K562 (cell line): ENCODE data around the gene MYH9. TPM values are rescaled to one million over a fixed set of nuclear protein-coding genes. Genes with fewer than 3 reads are reported as not detected.
A peak's percentile ranks its signal among the peaks of the same experiment; 100 is the strongest.

Source experiments
- ARID1B ChIP-seq: fragments of 450-650 bp; IDR thresholded peaks from 2 replicates; pipeline ENCODE4 v1.6.1; 2016; ENCODE audit warnings: antibody characterized with exemption, mild to moderate bottlenecking, inconsistent platforms
- ATF7 ChIP-seq: fragments of 450-650 bp; IDR thresholded peaks from 2 replicates; pipeline ENCODE4 v1.7.1; 2014; ENCODE audit warnings: mild to moderate bottlenecking, moderate library complexity
- KDM1A ChIP-seq, 2 experiments: fragments of 450-650 bp; IDR thresholded peaks; 2 replicates each; pipeline ENCODE4 v1.6.1; 2016; ENCODE audit warnings: mild to moderate bottlenecking in 2 of 2
- MEF2A ChIP-seq: IDR thresholded peaks from 2 replicates; pipeline ENCODE4 v1.6.1; 2011; ENCODE audit warnings: low read depth, mild to moderate bottlenecking, low read length, moderate library complexity; ENCODE audit not compliant: control insufficient read depth
- RAD21 ChIP-seq, 2 experiments: fragments of 250-450 bp in 1 of 2; fragments of 450-650 bp in 1 of 2; sonication (Bioruptor Pico) in 1 of 2; formaldehyde crosslinking in 1 of 2; IDR thresholded peaks in 1 of 2; conservative IDR thresholded peaks in 1 of 2; 2 replicates each; pipeline versions ENCODE4 v1.4.0 to v1.8.0; 2020 to 2022; ENCODE audit warnings: mild to moderate bottlenecking in 2 of 2, moderate library complexity in 1 of 2
- SRSF9 ChIP-seq: fragments of 200-400 bp; formaldehyde crosslinking; IDR thresholded peaks from 2 replicates; pipeline ENCODE4 v1.6.1; 2017; ENCODE audit warnings: low read depth, low read length, borderline replicate concordance
- TBL1XR1 ChIP-seq, 2 experiments: IDR thresholded peaks; 2 replicates each; pipeline ENCODE4 v1.6.1; 2012; ENCODE audit warnings: improper control_type of control experiment in 2 of 2, low read length in 2 of 2, mild to moderate bottlenecking in 1 of 2
- TEAD1 ChIP-seq, 2 experiments: fragments of 450-650 bp in 1 of 2; sonication (generic) in 1 of 2; formaldehyde crosslinking; IDR thresholded peaks; 2 replicates each; pipeline versions ENCODE4 v1.4.0 to v1.8.0; 2020 to 2022; ENCODE audit warnings: mild to moderate bottlenecking in 2 of 2, missing genetic modification reagents in 1 of 2
- TFE3 ChIP-seq: fragments of 450-650 bp; formaldehyde crosslinking; IDR thresholded peaks from 2 replicates; pipeline ENCODE4 v1.4.0; 2020; ENCODE audit warnings: mild to moderate bottlenecking, mixed read lengths
- polyA plus RNA-seq, 8 experiments: library from polyadenylated mRNA; depleted of rRNA in 4 of 8; stranded (reverse) in 5 of 8; unstranded in 3 of 8; fragments of >200 nt; fragmentation: Nextera tagmentation in 2 of 8; fragmentation: Illumina TruSeq in 1 of 8; extraction: Ambion mirVana in 2 of 8; extraction: Trizol in 1 of 8; gene quantifications; 2 replicates each; pipeline versions ENCODE4 v1.2.1 to v1.2.3, GENCODE V29; 2011 to 2014; ENCODE audit warnings: inconsistent platforms in 1 of 8, missing spikeins in 1 of 8
- total RNA-seq, 7 experiments: library from RNA; depleted of rRNA in 6 of 7; stranded (reverse); fragments of >200 nt in 6 of 7; fragmentation: Illumina TruSeq in 2 of 7; extraction: Trizol in 2 of 7; gene quantifications; 2 replicates each; pipeline versions ENCODE4 v1.2.1 to v1.2.3, GENCODE V29; 2011 to 2021; ENCODE audit warnings: low replicate concordance in 1 of 7

MYH9 gene
- total and polyA plus RNA-seq, 9 of the 15 experiments (the other 6 are each of a cell fraction or from before 2014, with no cell fraction given): 0.71 to 111 (median 24.6) TPM

GRCh38 chr22:36419177-36419911 lies 31.6 kb upstream of the MYH9 start (continued):
- TF ChIP-seq RAD21 (CRISPR knock-in tag; conservative IDR thresholded peaks at IDR 0.05 in 1 of 2, IDR thresholded peaks at IDR 0.05 in 1 of 2) (0 out of 4 replicates have a peak, but pooled peaks of 1 of the 2 experiments have one; percentile 8), TBL1XR1 (IDR thresholded peaks at IDR 0.05; ENCODE audit: low read length in 2 of 2) (peak; percentile 74 to 77; a peak in 2 of 4 replicates), KDM1A (IDR thresholded peaks at IDR 0.05) (peak; percentile 62 to 75; a peak in 2 of 4 replicates), MEF2A (0 out of 2 replicates have a peak, but pooled peaks have one; percentile 32), TEAD1 (CRISPR knock-in tag; IDR thresholded peaks at IDR 0.05) (peak in 1 of 2 experiments; percentile 76; a peak in 1 of 4 replicates), TFE3 (CRISPR knock-in tag) (peak; percentile 73), ATF7 (peak; percentile 50; the same call in 1 of the 2 replicates), SRSF9 (no peak), ARID1B (peak; percentile 68)
